ENCODE results near the gene CDH11. TPM values are rescaled to one million over a fixed set of nuclear protein-coding genes. Genes with fewer than 3 reads are reported as not detected.

Gene CDH11
- total RNA-seq, 2 experiments from 2014 or later, result not detected

- no peaks in the 10 kb centered on the region for H3K4me1 Mint-ChIP-seq (ENCODE audit: low read depth)
- H3K27me3 ChIP-seq (ENCODE audit: control insufficient read depth in 1 of 2, insufficient read depth in 2 of 2, low read length in 2 of 2), result no peaks in the 10 kb centered on the region
- DNase-seq (no peak), ATAC-seq (ENCODE audit: poor library complexity) (no peak)
- POLR2A ChIA-PET, result no interaction called here
- no peak overlapping the region for H3K4me3 Mint-ChIP-seq
- CTCF ChIA-PET, result no interaction called here
- H3K9me3 Mint-ChIP-seq, result peaks cover 6% of the 10 kb centered on the region
- TF ChIP-seq CTCF (IDR thresholded peaks at IDR 0.05), result no peak
- intact Hi-C loops (cut with DNase I, micrococcal nuclease), result no loop called here
- no peaks in the 10 kb centered on the region for H3K36me3 ChIP-seq (ENCODE audit: insufficient read depth, low read length)
- H3K9me3 ChIP-seq (ENCODE audit: control insufficient read depth in 1 of 2, insufficient read depth in 1 of 2, low read length in 2 of 2), result peaks cover 0 to 10% of the 10 kb centered on the region in 2 experiments
- no peak overlapping the region for H3K27ac ChIP-seq (ENCODE audit: low read depth in 1 of 2, low read length in 2 of 2)
- no peak overlapping the region for H3K27ac Mint-ChIP-seq
- no peaks in the 10 kb centered on the region for H3K4me1 ChIP-seq (ENCODE audit: insufficient read depth, low read length)
- no peaks in the 10 kb centered on the region for H3K27me3 Mint-ChIP-seq
- H3K36me3 Mint-ChIP-seq (ENCODE audit: low read depth), result no peaks in the 10 kb centered on the region
- H3K4me3 ChIP-seq (ENCODE audit: low read length), result no peak overlapping the region
Measured at GRCh38 chr16:65075877-65076276, 46.0 kb downstream of the CDH11 start.

DNA sequence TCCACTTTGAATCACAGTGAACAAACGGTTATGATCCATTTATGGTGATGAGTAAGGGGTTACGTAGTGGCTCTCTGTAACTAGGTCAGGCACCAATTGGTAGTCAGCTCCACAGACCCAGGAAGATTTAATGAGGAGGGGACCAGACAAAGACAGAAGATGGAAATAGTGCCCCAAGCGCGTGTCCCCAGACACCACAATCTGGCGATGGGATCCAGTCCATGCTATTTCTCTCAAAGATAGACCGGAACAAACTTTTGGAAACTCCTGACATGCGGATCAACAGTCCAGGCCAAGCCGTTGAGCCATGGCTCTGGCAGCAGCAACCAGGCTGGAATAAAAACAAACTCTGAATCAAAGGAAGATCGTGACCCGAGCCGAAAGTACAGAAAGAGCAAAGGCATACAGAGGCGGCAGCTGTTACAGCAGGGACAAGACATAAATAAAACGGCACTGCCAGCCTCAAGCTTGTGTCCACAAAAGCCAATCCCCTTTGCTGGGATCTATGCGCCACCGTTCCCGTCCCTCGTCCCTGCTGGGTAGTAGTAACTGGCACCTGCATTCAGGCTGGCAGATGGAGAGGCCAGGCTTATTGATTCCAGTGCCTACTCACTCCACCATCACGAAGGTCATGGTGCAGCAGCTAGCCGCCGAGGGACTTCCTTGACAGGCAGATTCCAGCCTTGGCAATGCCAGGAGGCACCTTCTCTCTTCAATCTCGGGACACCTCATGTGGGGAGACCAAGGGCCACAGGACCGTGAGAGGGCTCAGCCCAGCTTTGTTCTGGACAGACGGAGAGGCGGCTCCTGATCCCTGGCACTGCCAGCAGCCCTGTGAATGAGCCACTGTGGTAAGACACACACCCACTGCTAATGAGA lies 50.2 kb downstream of the CDH11 start:
- Histone ChIP-seq H3K27me3 (ENCODE audit: control insufficient read depth in 1 of 2, insufficient read depth in 2 of 2, low read length in 2 of 2) (no peaks in the 10 kb centered on the region), H3K27ac (ENCODE audit: low read depth in 1 of 2, low read length in 2 of 2) (no peak overlapping the region), H3K4me1 (ENCODE audit: insufficient read depth, low read length) (no peaks in the 10 kb centered on the region), H3K9me3 (ENCODE audit: control insufficient read depth in 1 of 2, insufficient read depth in 1 of 2, low read length in 2 of 2) (peaks cover 0 to 10% of the 10 kb centered on the region in 2 experiments), H3K4me3 (ENCODE audit: low read length) (no peak overlapping the region), H3K36me3 (ENCODE audit: insufficient read depth, low read length) (no peaks in the 10 kb centered on the region)
- no peak for ATAC-seq (ENCODE audit: poor library complexity)
- no peak for TF ChIP-seq CTCF (IDR thresholded peaks at IDR 0.05)
- intact Hi-C loops (cut with DNase I, micrococcal nuclease), result no loop called here
- ChIA-PET CTCF (no interaction called here), POLR2A (no interaction called here)
- no peaks in the 10 kb centered on the region for H3K4me1 Mint-ChIP-seq (ENCODE audit: low read depth)
- peaks cover 2% of the 10 kb centered on the region for H3K9me3 Mint-ChIP-seq
- H3K27me3 Mint-ChIP-seq, result no peaks in the 10 kb centered on the region
- no peak overlapping the region for H3K27ac Mint-ChIP-seq
- no peak for DNase-seq
- H3K36me3 Mint-ChIP-seq (ENCODE audit: low read depth), result no peaks in the 10 kb centered on the region
- H3K4me3 Mint-ChIP-seq, result no peak overlapping the region

GRCh38 chr16:65070831-65071432 lies 50.9 kb downstream of the CDH11 start:
- Histone ChIP-seq H3K27me3 (ENCODE audit: control insufficient read depth in 1 of 2, insufficient read depth in 2 of 2, low read length in 2 of 2) (no peaks in the 10 kb centered on the region), H3K4me1 (ENCODE audit: insufficient read depth, low read length) (no peaks in the 10 kb centered on the region), H3K36me3 (ENCODE audit: insufficient read depth, low read length) (no peaks in the 10 kb centered on the region), H3K4me3 (ENCODE audit: low read length) (no peak overlapping the region), H3K27ac (ENCODE audit: low read depth in 1 of 2, low read length in 2 of 2) (no peak overlapping the region), H3K9me3 (ENCODE audit: control insufficient read depth in 1 of 2, insufficient read depth in 1 of 2, low read length in 2 of 2) (peaks cover 0 to 10% of the 10 kb centered on the region in 2 experiments)
- H3K27ac Mint-ChIP-seq, result no peak overlapping the region
- no peak for TF ChIP-seq CTCF (IDR thresholded peaks at IDR 0.05)
- H3K9me3 Mint-ChIP-seq, result peaks cover 2% of the 10 kb centered on the region
- intact Hi-C loops (cut with DNase I, micrococcal nuclease), result no loop called here
- DNase-seq, result no peak
- H3K4me3 Mint-ChIP-seq, result no peak overlapping the region
- no peaks in the 10 kb centered on the region for H3K27me3 Mint-ChIP-seq
- no peaks in the 10 kb centered on the region for H3K36me3 Mint-ChIP-seq (ENCODE audit: low read depth)
- H3K4me1 Mint-ChIP-seq (ENCODE audit: low read depth), result no peaks in the 10 kb centered on the region
- ATAC-seq (ENCODE audit: poor library complexity), result no peak
- CTCF ChIA-PET, result no interaction called here
- POLR2A ChIA-PET, result no interaction called here

All from CD4-positive, alpha-beta T cell (primary cell).